CD4-positive, CD25-positive, alpha-beta regulatory T cell (primary cell): Measurements from ENCODE around the gene DDN. TPM values are rescaled to one million over a fixed set of nuclear protein-coding genes. Genes with fewer than 3 reads are reported as not detected.

ENCODE experiments used
- ATAC-seq, 2 donors: fragments of 150-1000 bp; cut with Tn5 transposase; one replicate each; pipeline ENCODE4 v1.10.0; 2021; ENCODE audit warnings: low read depth in 2 of 2, moderate number of reproducible peaks in 2 of 2, moderate library complexity in 1 of 2
- DNase-seq, 3 donors: peaks; one replicate each; pipeline versions ENCODE4 v3.0.0 to v3.0.0-alpha.2; 2012 to 2022; ENCODE audit warnings: mixed read lengths in 1 of 3
- H3K27ac ChIP-seq: one replicate; pipeline ENCODE4 v1.7.0; 2013; ENCODE audit warnings: mild to moderate bottlenecking, low read length; ENCODE audit not compliant: insufficient read depth, poor library complexity, severe bottlenecking
- H3K27me3 ChIP-seq: one replicate; pipeline ENCODE4 v1.7.0; 2013; ENCODE audit warnings: low read length; ENCODE audit not compliant: control insufficient read depth, insufficient read depth
- H3K36me3 ChIP-seq: one replicate; pipeline ENCODE4 v1.7.0; 2013; ENCODE audit warnings: mild to moderate bottlenecking, low read length, moderate library complexity; ENCODE audit not compliant: control insufficient read depth, insufficient read depth
- H3K4me1 ChIP-seq: 2 replicates; pipeline ENCODE4 v1.7.0; 2013; ENCODE audit warnings: mild to moderate bottlenecking, low read length; ENCODE audit not compliant: insufficient read depth, control insufficient read depth, poor library complexity, severe bottlenecking
- H3K4me3 ChIP-seq: one replicate; pipeline ENCODE4 v1.7.0; 2013; ENCODE audit warnings: low read depth, mild to moderate bottlenecking, low read length, moderate library complexity
- H3K9me3 ChIP-seq, 2 experiments: 1 replicate in 1 of 2; 2 replicates in 1 of 2; pipeline ENCODE4 v1.7.0; 2013; ENCODE audit warnings: low read length in 2 of 2, mild to moderate bottlenecking in 1 of 2, moderate library complexity in 1 of 2; ENCODE audit not compliant: control insufficient read depth in 2 of 2
- H3K27ac Mint-ChIP-seq, 3 donors: one replicate each; pipeline ENCODE4 v1.8.0; 2020 to 2022; ENCODE audit warnings: mild to moderate bottlenecking in 3 of 3, mixed read lengths in 3 of 3, moderate library complexity in 2 of 3
- H3K27me3 Mint-ChIP-seq: one replicate; pipeline ENCODE4 v1.8.0; 2022; ENCODE audit warnings: mild to moderate bottlenecking, mixed read lengths
- H3K36me3 Mint-ChIP-seq: one replicate; pipeline ENCODE4 v1.8.0; 2020; ENCODE audit warnings: mixed read lengths
- H3K4me1 Mint-ChIP-seq, 4 donors: one replicate each; pipeline ENCODE4 v1.8.0; 2020 to 2022; ENCODE audit warnings: mixed read lengths in 4 of 4, mild to moderate bottlenecking in 1 of 4
- H3K4me3 Mint-ChIP-seq, 4 donors: one replicate each; pipeline ENCODE4 v1.8.0; 2020 to 2022; ENCODE audit warnings: mild to moderate bottlenecking in 4 of 4, mixed read lengths in 4 of 4, moderate library complexity in 3 of 4
- H3K9me3 Mint-ChIP-seq, 7 donors: one replicate each; pipeline ENCODE4 v1.8.0; 2020 to 2022; ENCODE audit warnings: mixed read lengths in 7 of 7, mild to moderate bottlenecking in 3 of 7, moderate library complexity in 2 of 7
- polyA plus RNA-seq, 4 donors: library from polyadenylated mRNA; unstranded; fragments of 300-500 nt; fragmentation: Illumina TruSeq; gene quantifications; one replicate each; pipeline ENCODE4 v1.2.3, GENCODE V29; 2021
- total RNA-seq: library from RNA; stranded (reverse); gene quantifications from one replicate; pipeline ENCODE4 v1.2.3, GENCODE V29; 2022

The DDN gene
- total and polyA plus RNA-seq, 5 donors from 2014 or later: 0.39 TPM; not detected in 4

- no peak overlapping the region for H3K27ac Mint-ChIP-seq
- peaks cover 25% of the 10 kb centered on the region for H3K27me3 ChIP-seq
- ATAC-seq: peak in 1 of 2 donors; percentile 3
Observed at GRCh38 chr12:48998497-48999353, 450 bp downstream of the DDN start.

GRCh38 chr12:48997719-48998496 is 1.3 kb downstream of the DDN start:
- H3K36me3 Mint-ChIP-seq: peaks cover 26% of the 10 kb centered on the region
- H3K27me3 ChIP-seq: peaks cover 30% of the 10 kb centered on the region
- no peaks in the 10 kb centered on the region for H3K9me3 ChIP-seq
- peak overlapping the region in 3 of 4 donors; percentile 73 to 81 (median 75) for H3K4me3 Mint-ChIP-seq
- H3K27me3 Mint-ChIP-seq: peaks cover 73% of the 10 kb centered on the region
- no peak overlapping the region for H3K27ac ChIP-seq
- ATAC-seq (no peak), DNase-seq (peak in 1 of 3 donors; percentile 20)
- no peak overlapping the region for H3K27ac Mint-ChIP-seq
- peaks cover 0 to 45% (median 21%) of the 10 kb centered on the region in 4 donors for H3K4me1 Mint-ChIP-seq
- H3K9me3 Mint-ChIP-seq: no peaks in the 10 kb centered on the region
- H3K4me3 ChIP-seq: no peak overlapping the region
- H3K36me3 ChIP-seq: peaks cover 19% of the 10 kb centered on the region
- peaks cover 41% of the 10 kb centered on the region for H3K4me1 ChIP-seq

More at GRCh38 chr12:48998497-48999353, 450 bp downstream of the DDN start:
- H3K9me3 Mint-ChIP-seq: no peaks in the 10 kb centered on the region
- Histone ChIP-seq H3K36me3 (peaks cover 27% of the 10 kb centered on the region), H3K27ac (no peak overlapping the region), H3K4me1 (peaks cover 41% of the 10 kb centered on the region), H3K4me3 (no peak overlapping the region), H3K9me3 (no peaks in the 10 kb centered on the region)
- H3K4me1 Mint-ChIP-seq: peaks cover 0 to 45% (median 21%) of the 10 kb centered on the region in 4 donors
- no peak for DNase-seq
- peaks cover 65% of the 10 kb centered on the region for H3K27me3 Mint-ChIP-seq
- H3K4me3 Mint-ChIP-seq: peak overlapping the region; percentile 35 to 79 (median 68)
- peaks cover 33% of the 10 kb centered on the region for H3K36me3 Mint-ChIP-seq

GRCh38 chr12:48996794-48997718 is 2.1 kb downstream of the DDN start:
- Histone ChIP-seq H3K27me3 (peaks cover 31% of the 10 kb centered on the region), H3K4me1 (peaks cover 41% of the 10 kb centered on the region)
- H3K27ac Mint-ChIP-seq: peak overlapping the region in 1 of 3 donors; percentile 21

GRCh38 chr12:48995086-48995879 is 3.9 kb downstream of the DDN start:
- peak in 1 of 3 donors; percentile 47 for DNase-seq
- peaks cover 30% of the 10 kb centered on the region for H3K27me3 ChIP-seq
- Mint-ChIP-seq H3K27ac (peak overlapping the region in 1 of 3 donors; percentile 15), H3K4me3 (peak overlapping the region; percentile 54 to 77 (median 69)), H3K4me1 (peaks cover 0 to 40% (median 15%) of the 10 kb centered on the region in 4 donors), H3K36me3 (peaks cover 4% of the 10 kb centered on the region), H3K9me3 (no peaks in the 10 kb centered on the region), H3K27me3 (peaks cover 70% of the 10 kb centered on the region)
- ATAC-seq: no peak
- no peak overlapping the region for H3K4me3 ChIP-seq
- H3K36me3 ChIP-seq: no peaks in the 10 kb centered on the region
- no peaks in the 10 kb centered on the region for H3K9me3 ChIP-seq
- H3K4me1 ChIP-seq: peaks cover 41% of the 10 kb centered on the region
- no peak overlapping the region for H3K27ac ChIP-seq

More at GRCh38 chr12:48996794-48997718, 2.1 kb downstream of the DDN start:
- Histone ChIP-seq H3K27ac (no peak overlapping the region), H3K4me3 (no peak overlapping the region), H3K36me3 (peaks cover 11% of the 10 kb centered on the region), H3K9me3 (no peaks in the 10 kb centered on the region)
- Mint-ChIP-seq H3K9me3 (no peaks in the 10 kb centered on the region), H3K27me3 (peaks cover 73% of the 10 kb centered on the region), H3K36me3 (peaks cover 17% of the 10 kb centered on the region), H3K4me1 (peaks cover 0 to 45% (median 20%) of the 10 kb centered on the region in 4 donors), H3K4me3 (peak overlapping the region; percentile 8 to 81 (median 74))
- peak; percentile 52 to 56 (median 54) for DNase-seq
- peak; percentile 37 to 38 for ATAC-seq

GRCh38 chr12:48994224-48995085 is 4.7 kb downstream of the DDN start:
- ATAC-seq: no peak
- H3K4me3 Mint-ChIP-seq: peak overlapping the region in 1 of 4 donors; percentile 70
- peaks cover 63% of the 10 kb centered on the region for H3K27me3 Mint-ChIP-seq
- Histone ChIP-seq H3K4me1 (peaks cover 35% of the 10 kb centered on the region), H3K27me3 (peaks cover 24% of the 10 kb centered on the region), H3K4me3 (no peak overlapping the region), H3K27ac (no peak overlapping the region), H3K9me3 (no peaks in the 10 kb centered on the region), H3K36me3 (no peaks in the 10 kb centered on the region)
- no peak for DNase-seq
- H3K36me3 Mint-ChIP-seq: no peaks in the 10 kb centered on the region
- H3K27ac Mint-ChIP-seq: no peak overlapping the region
- H3K9me3 Mint-ChIP-seq: no peaks in the 10 kb centered on the region
- peaks cover 0 to 31% (median 7%) of the 10 kb centered on the region in 4 donors for H3K4me1 Mint-ChIP-seq

- ATAC-seq (no peak), DNase-seq (no peak)
- Histone ChIP-seq H3K27me3 (peaks cover 28% of the 10 kb centered on the region), H3K27ac (no peak overlapping the region), H3K36me3 (no peaks in the 10 kb centered on the region), H3K4me1 (peaks cover 29% of the 10 kb centered on the region), H3K9me3 (no peaks in the 10 kb centered on the region), H3K4me3 (no peak overlapping the region)
- H3K9me3 Mint-ChIP-seq: no peaks in the 10 kb centered on the region
- peak overlapping the region in 2 of 4 donors; percentile 4 to 70 for H3K4me3 Mint-ChIP-seq
- H3K4me1 Mint-ChIP-seq: peaks cover 0 to 26% (median 6%) of the 10 kb centered on the region in 4 donors
- no peaks in the 10 kb centered on the region for H3K36me3 Mint-ChIP-seq
- peaks cover 63% of the 10 kb centered on the region for H3K27me3 Mint-ChIP-seq
- H3K27ac Mint-ChIP-seq: peak overlapping the region in 1 of 3 donors; percentile 3
Observed at GRCh38 chr12:48993787-48994186, 5.4 kb downstream of the DDN start.
